ENCODE results near the gene KBTBD2.

Gene KBTBD2

DNA sequence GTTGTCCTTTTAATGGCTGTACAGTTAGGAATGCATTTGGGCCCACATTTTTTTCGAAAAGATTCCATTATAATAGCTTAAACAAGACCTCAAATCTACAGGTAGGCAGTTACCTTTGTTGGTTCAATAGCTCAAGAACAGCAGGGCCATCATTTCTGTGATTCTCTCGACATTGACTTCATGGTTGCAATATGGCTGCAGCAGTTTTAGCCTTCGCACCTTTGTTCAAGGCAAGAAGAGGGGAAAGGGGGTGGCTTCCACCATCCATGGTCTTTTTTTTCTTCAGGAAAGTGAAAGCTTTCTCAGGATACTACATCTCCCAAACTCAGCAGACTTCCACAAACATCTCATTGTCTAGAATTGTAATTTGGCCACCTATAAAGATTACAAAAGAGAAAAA is 2.2 kb upstream of the KBTBD2 start:
- Histone ChIP-seq H3K4me3 (ENCODE audit: low read depth, low read length) (no peak overlapping the region), H3K27me3 (ENCODE audit: control insufficient read depth, insufficient read depth, low read length) (no peaks in the 10 kb centered on the region), H3K27ac (peak overlapping the region; percentile 98), H3K79me2 (peaks cover 8% of the 10 kb centered on the region), H3K4me2 (ENCODE audit: low read length) (no peak overlapping the region), H3K36me3 (ENCODE audit: control insufficient read depth, insufficient read depth, low read length) (no peaks in the 10 kb centered on the region), H3K9me3 (ENCODE audit: control insufficient read depth, low read length) (no peaks in the 10 kb centered on the region), H2AFZ (peak overlapping the region; percentile 98), H3K9ac (no peak overlapping the region), H3K4me1 (peaks cover 10% of the 10 kb centered on the region)
- TF ChIP-seq, protein P1, sequence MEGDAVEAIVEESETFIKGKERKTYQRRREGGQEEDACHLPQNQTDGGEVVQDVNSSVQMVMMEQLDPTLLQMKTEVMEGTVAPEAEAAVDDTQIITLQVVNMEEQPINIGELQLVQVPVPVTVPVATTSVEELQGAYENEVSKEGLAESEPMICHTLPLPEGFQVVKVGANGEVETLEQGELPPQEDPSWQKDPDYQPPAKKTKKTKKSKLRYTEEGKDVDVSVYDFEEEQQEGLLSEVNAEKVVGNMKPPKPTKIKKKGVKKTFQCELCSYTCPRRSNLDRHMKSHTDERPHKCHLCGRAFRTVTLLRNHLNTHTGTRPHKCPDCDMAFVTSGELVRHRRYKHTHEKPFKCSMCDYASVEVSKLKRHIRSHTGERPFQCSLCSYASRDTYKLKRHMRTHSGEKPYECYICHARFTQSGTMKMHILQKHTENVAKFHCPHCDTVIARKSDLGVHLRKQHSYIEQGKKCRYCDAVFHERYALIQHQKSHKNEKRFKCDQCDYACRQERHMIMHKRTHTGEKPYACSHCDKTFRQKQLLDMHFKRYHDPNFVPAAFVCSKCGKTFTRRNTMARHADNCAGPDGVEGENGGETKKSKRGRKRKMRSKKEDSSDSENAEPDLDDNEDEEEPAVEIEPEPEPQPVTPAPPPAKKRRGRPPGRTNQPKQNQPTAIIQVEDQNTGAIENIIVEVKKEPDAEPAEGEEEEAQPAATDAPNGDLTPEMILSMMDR (IDR thresholded peaks at IDR 0.05), result no peak

GRCh38 chr7:32893207-32893524 is 1.6 kb upstream of the KBTBD2 start:
- Histone ChIP-seq H3K9ac (no peak overlapping the region), H3K36me3 (ENCODE audit: control insufficient read depth, insufficient read depth, low read length) (no peaks in the 10 kb centered on the region), H3K79me2 (peaks cover 12% of the 10 kb centered on the region), H2AFZ (peak overlapping the region; percentile 98), H3K4me2 (ENCODE audit: low read length) (no peak overlapping the region), H3K27ac (peak overlapping the region; percentile 98), H3K4me3 (ENCODE audit: low read depth, low read length) (no peak overlapping the region), H3K27me3 (ENCODE audit: control insufficient read depth, insufficient read depth, low read length) (no peaks in the 10 kb centered on the region), H3K9me3 (ENCODE audit: control insufficient read depth, low read length) (no peaks in the 10 kb centered on the region), H3K4me1 (peaks cover 10% of the 10 kb centered on the region)
- TF ChIP-seq, protein P1 (IDR thresholded peaks at IDR 0.05), result no peak

DNA sequence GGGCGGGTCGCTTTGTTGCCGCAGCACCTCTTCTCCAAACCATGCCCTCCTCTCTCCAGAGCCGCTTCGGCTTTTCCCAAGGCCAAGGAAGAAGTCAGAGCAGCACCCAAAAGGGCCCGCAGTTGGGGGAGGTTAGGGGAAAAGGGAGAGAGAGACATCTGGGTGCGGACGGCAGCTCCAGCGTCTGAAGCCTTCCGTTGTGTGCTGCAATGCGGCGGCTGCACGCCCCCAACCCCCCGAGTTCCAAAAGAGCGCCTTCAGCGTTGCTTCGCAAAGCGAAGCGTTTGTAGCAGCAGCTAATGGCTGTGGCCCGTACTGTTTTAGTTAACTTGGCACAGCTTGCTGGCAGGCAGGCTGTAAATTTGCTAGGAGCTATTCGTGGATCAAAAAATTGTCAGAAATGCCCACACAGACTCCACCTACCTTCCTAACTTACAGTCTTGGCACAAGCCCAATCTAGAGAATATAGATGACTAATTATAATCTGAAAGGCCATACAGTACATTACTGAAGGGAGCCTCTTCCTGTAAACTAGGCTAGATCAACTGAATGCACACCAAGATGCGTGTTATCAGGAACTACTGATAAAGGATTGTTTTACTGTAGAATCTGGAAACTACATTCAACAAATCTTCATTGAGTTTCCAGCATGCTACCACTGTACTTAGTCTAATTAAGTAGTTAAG is 1.1 kb upstream of the KBTBD2 start:
- Histone ChIP-seq H3K27me3 (ENCODE audit: control insufficient read depth, insufficient read depth, low read length) (no peaks in the 10 kb centered on the region), H3K36me3 (ENCODE audit: control insufficient read depth, insufficient read depth, low read length) (no peaks in the 10 kb centered on the region), H3K4me1 (peaks cover 10% of the 10 kb centered on the region), H3K79me2 (peaks cover 16% of the 10 kb centered on the region), H3K4me2 (ENCODE audit: low read length) (peak overlapping the region; percentile 81), H3K9ac (peak overlapping the region; percentile 75), H2AFZ (peak overlapping the region; percentile 98), H3K27ac (peak overlapping the region; percentile 98), H3K9me3 (ENCODE audit: control insufficient read depth, low read length) (no peaks in the 10 kb centered on the region), H3K4me3 (ENCODE audit: low read depth, low read length) (peak overlapping the region; percentile 65)
- TF ChIP-seq, protein P1 (IDR thresholded peaks at IDR 0.05), result no peak

GRCh38 chr7:32891800-32892520 is 400 bp upstream of the KBTBD2 start:
- peaks cover 10% of the 10 kb centered on the region for H3K4me1 ChIP-seq
- no peaks in the 10 kb centered on the region for H3K36me3 ChIP-seq (ENCODE audit: control insufficient read depth, insufficient read depth, low read length)
- H3K4me2 ChIP-seq (ENCODE audit: low read length), result peak overlapping the region; percentile 81
- peak overlapping the region; percentile 75 for H3K9ac ChIP-seq
- H3K9me3 ChIP-seq (ENCODE audit: control insufficient read depth, low read length), result no peaks in the 10 kb centered on the region
- peak overlapping the region; percentile 65 for H3K4me3 ChIP-seq (ENCODE audit: low read depth, low read length)
- peak overlapping the region; percentile 98 for H3K27ac ChIP-seq
- H3K27me3 ChIP-seq (ENCODE audit: control insufficient read depth, insufficient read depth, low read length), result no peaks in the 10 kb centered on the region
- TF ChIP-seq, protein P1 (IDR thresholded peaks at IDR 0.05), result no peak
- H3K79me2 ChIP-seq, result peaks cover 22% of the 10 kb centered on the region
- peak overlapping the region; percentile 98 for H2AFZ ChIP-seq

- Histone ChIP-seq H2AFZ (peak overlapping the region; percentile 89), H3K4me2 (ENCODE audit: low read length) (peak overlapping the region; percentile 91), H3K9me3 (ENCODE audit: control insufficient read depth, low read length) (no peaks in the 10 kb centered on the region), H3K27ac (peak overlapping the region; percentile 93), H3K4me1 (peaks cover 10% of the 10 kb centered on the region), H3K27me3 (ENCODE audit: control insufficient read depth, insufficient read depth, low read length) (no peaks in the 10 kb centered on the region), H3K79me2 (peaks cover 30% of the 10 kb centered on the region), H3K9ac (no peak overlapping the region), H3K36me3 (ENCODE audit: control insufficient read depth, insufficient read depth, low read length) (no peaks in the 10 kb centered on the region), H3K4me3 (ENCODE audit: low read depth, low read length) (peak overlapping the region; percentile 79)
- TF ChIP-seq, protein P1 (IDR thresholded peaks at IDR 0.05), result no peak
Observed at GRCh38 chr7:32890793-32891042, 842 bp downstream of the KBTBD2 start.

Measured in parathyroid adenoma (tissue), 2 donors.